H1 (cell line): ENCODE results near the gene PYY. TPM values are rescaled to one million over a fixed set of nuclear protein-coding genes. Genes with fewer than 3 reads are reported as not detected.

Source experiments
- SIN3A ChIP-seq, 2 experiments: IDR thresholded peaks in 1 of 2; conservative IDR thresholded peaks in 1 of 2; 2 replicates each; pipeline ENCODE4 v1.6.1; 2011 to 2012; ENCODE audit warnings: low read length in 2 of 2, improper control_type of control experiment in 1 of 2, low read depth in 1 of 2, mild to moderate bottlenecking in 1 of 2
- polyA plus RNA-seq, 7 experiments: library from polyadenylated mRNA; depleted of rRNA in 3 of 7; stranded (reverse) in 5 of 7; unstranded in 2 of 7; fragments of >200 nt in 5 of 7; fragments of 200-250 nt in 2 of 7; gene quantifications; 1 replicate in 5 of 7; 2 replicates in 1 of 7; 4 replicates in 1 of 7; pipeline versions ENCODE4 v1.2.1 to v1.2.3, GENCODE V29; 2011 to 2013; ENCODE audit warnings: missing spikeins in 2 of 7, mixed read lengths in 2 of 7
- total RNA-seq: library from RNA; stranded (reverse); fragmentation: NEBNext Ultra II Directional; extraction: Animal tissue kit (Norgen Biotek cat#: 25700); gene quantifications from 2 replicates; pipeline ENCODE4 v1.2.1, GENCODE V29; 2021

Gene PYY
- total and polyA plus RNA-seq, 2 of the 8 experiments (the other 6 are each of a cell fraction or from before 2014, with no cell fraction given) = 0.93 to 3.4 TPM

- TF ChIP-seq SIN3A (conservative IDR thresholded peaks at IDR 0.05 in 1 of 2, IDR thresholded peaks at IDR 0.05 in 1 of 2; ENCODE audit: low read depth in 1 of 2, low read length in 2 of 2) = 0 out of 4 replicates have a peak, but pooled peaks of 1 of the 2 experiments have one; percentile 28
Observed at GRCh38 chr17:43952351-43952723, 1.4 kb downstream of the PYY start (continued).
